ENCODE results near the gene ALX3. TPM values are rescaled to one million over a fixed set of nuclear protein-coding genes. Genes with fewer than 3 reads are reported as not detected.

The ALX3 gene
- total and polyA plus RNA-seq, 2 of the 8 experiments (the other 6 are each of a cell fraction or from before 2014, with no cell fraction given): 0.20 TPM; not detected in 1

DNA sequence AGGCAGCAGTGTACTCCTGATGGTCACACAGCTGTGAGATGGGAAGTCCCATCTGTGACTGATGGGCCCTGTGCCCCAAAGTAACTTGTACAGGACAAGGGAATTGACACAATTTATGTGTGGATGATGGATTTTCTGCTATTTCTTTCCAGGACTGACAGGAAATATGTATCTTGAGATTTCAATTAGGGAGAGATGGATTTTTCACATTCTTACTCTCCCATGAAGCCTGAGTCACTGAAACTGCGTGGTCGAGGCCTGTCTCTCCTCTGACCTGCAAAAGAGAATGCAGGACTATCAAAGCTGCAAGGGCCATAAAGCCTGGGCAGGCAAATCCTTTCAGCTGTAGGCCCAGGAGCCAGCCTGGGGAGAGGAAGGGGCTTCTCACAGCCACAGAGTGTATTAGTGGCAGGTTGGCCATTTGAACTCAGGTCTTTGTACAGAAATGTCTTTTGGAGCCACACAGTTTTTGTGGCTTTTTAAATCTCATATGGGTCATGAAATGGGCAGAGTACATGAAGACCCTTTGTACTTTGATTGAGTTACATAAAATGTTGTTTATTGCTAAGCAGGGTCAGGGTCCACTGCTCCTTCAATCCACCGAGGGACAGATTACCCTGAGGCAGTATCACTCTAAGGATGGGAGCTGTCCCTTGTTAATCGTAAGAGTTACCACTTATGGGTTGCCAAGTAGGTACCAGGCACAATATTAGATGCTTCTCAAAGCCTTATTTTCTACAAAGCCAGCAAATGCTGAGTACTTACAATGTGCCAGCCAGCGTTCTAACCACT is 14.8 kb downstream of the ALX3 start (continued):
- TF ChIP-seq GTF2F1 (IDR thresholded peaks at IDR 0.05; ENCODE audit: borderline replicate concordance, low read depth, low read length) (no peak), SIRT6 (IDR thresholded peaks at IDR 0.05; ENCODE audit: low read length) (no peak)

Measured in H1 (cell line).